GM23338 (cell line): Measurements from ENCODE around the gene TRPM3. TPM values are rescaled to one million over a fixed set of nuclear protein-coding genes. Genes with fewer than 3 reads are reported as not detected.

Experiments
- ATAC-seq: fragments of 200-7000 bp; cut with Tn5 transposase; 3 replicates; pipeline ENCODE4 v1.9.1; 2020
- DNase-seq: peaks from one replicate; pipeline ENCODE4 v3.0.0-alpha.2; 2015; ENCODE audit warnings: low spot score
- H2AFZ ChIP-seq: fragments of 200-600 bp; sonication (generic); 2 replicates; pipeline ENCODE4 v1.8.0; 2016; ENCODE audit warnings: antibody characterized with exemption, mild to moderate bottlenecking, moderate library complexity
- H3F3A ChIP-seq: fragments of 200-600 bp; sonication (generic); replicated peaks from 2 replicates; pipeline ENCODE4 v1.8.0; 2017; ENCODE audit warnings: antibody characterized with exemption, mixed run types, low read depth
- H3K27ac ChIP-seq: fragments of 200-600 bp; sonication (generic); 2 replicates; pipeline ENCODE4 v1.6.1; 2016; ENCODE audit warnings: low read depth
- H3K27me3 ChIP-seq: fragments of 200-600 bp; sonication (generic); 2 replicates; pipeline ENCODE4 v1.8.0; 2016; ENCODE audit warnings: mild to moderate bottlenecking, mixed run types, moderate library complexity; ENCODE audit not compliant: insufficient read depth
- H3K36me3 ChIP-seq: fragments of 200-600 bp; sonication (generic); 2 replicates; pipeline ENCODE4 v1.8.0; 2016; ENCODE audit warnings: mild to moderate bottlenecking; ENCODE audit not compliant: insufficient read depth
- H3K4me1 ChIP-seq: fragments of 200-600 bp; sonication (generic); 2 replicates; pipeline ENCODE4 v1.8.0; 2016; ENCODE audit warnings: mild to moderate bottlenecking, moderate library complexity; ENCODE audit not compliant: insufficient read depth
- H3K4me2 ChIP-seq: fragments of 200-600 bp; sonication (generic); 2 replicates; pipeline ENCODE4 v1.7.1; 2017; ENCODE audit warnings: mixed run types
- H3K4me3 ChIP-seq: fragments of 200-600 bp; sonication (generic); 2 replicates; pipeline ENCODE4 v1.6.1; 2016; ENCODE audit warnings: mixed run types
- H3K79me2 ChIP-seq: fragments of 200-600 bp; sonication (generic); replicated peaks from 2 replicates; pipeline ENCODE4 v1.8.0; 2017; ENCODE audit warnings: mild to moderate bottlenecking; ENCODE audit not compliant: insufficient read depth
- H3K9me2 ChIP-seq: fragments of 200-600 bp; sonication (generic); 2 replicates; pipeline ENCODE4 v1.8.0; 2017; ENCODE audit not compliant: insufficient read depth
- H4K20me1 ChIP-seq: fragments of 200-600 bp; sonication (generic); replicated peaks from 2 replicates; pipeline ENCODE4 v1.8.0; 2017; ENCODE audit warnings: mild to moderate bottlenecking; ENCODE audit not compliant: insufficient read depth
- H3K27ac Mint-ChIP-seq: 2 replicates; pipeline ENCODE4 v1.8.0; 2020; ENCODE audit warnings: inconsistent platforms, mild to moderate bottlenecking, moderate library complexity, mixed read lengths
- H3K27me3 Mint-ChIP-seq: 3 replicates; pipeline ENCODE4 v1.8.0; 2022; ENCODE audit warnings: low read depth, mild to moderate bottlenecking, moderate library complexity, mixed read lengths, inconsistent platforms; ENCODE audit not compliant: insufficient read depth, poor library complexity
- H3K36me3 Mint-ChIP-seq: 3 replicates; pipeline ENCODE4 v1.8.0; 2021; ENCODE audit warnings: low read depth, mild to moderate bottlenecking, inconsistent platforms, moderate library complexity, mixed read lengths
- H3K4me1 Mint-ChIP-seq: 3 replicates; pipeline ENCODE4 v1.8.0; 2020; ENCODE audit warnings: mild to moderate bottlenecking, inconsistent platforms, mixed read lengths
- H3K4me3 Mint-ChIP-seq: 3 replicates; pipeline ENCODE4 v1.8.0; 2021; ENCODE audit warnings: moderate library complexity, mild to moderate bottlenecking, inconsistent platforms, mixed read lengths
- H3K9me3 Mint-ChIP-seq: 3 replicates; pipeline ENCODE4 v1.8.0; 2020; ENCODE audit warnings: moderate library complexity, mild to moderate bottlenecking, inconsistent platforms, mixed read lengths
- POLR2AphosphoS5 ChIP-seq: IDR thresholded peaks from 2 replicates; pipeline ENCODE4 v1.6.1; 2016; ENCODE audit warnings: antibody characterized with exemption, low read depth
- ZNF114 ChIP-seq: fragments of 250-450 bp; sonication (Bioruptor Pico); IDR thresholded peaks from 2 replicates; pipeline ENCODE4 v1.5.0; 2020; ENCODE audit warnings: mild to moderate bottlenecking, moderate library complexity
- ZNF331 ChIP-seq: fragments of 250-450 bp; sonication (Bioruptor Pico); IDR thresholded peaks from 2 replicates; pipeline ENCODE4 v1.5.0; 2020; ENCODE audit warnings: low read depth, mild to moderate bottlenecking, moderate library complexity
- polyA plus RNA-seq: library from polyadenylated mRNA; unstranded; fragments of >200 nt; fragmentation: Nextera tagmentation; extraction: Ambion mirVana; gene quantifications from 2 replicates; pipeline ENCODE4 v1.2.1, GENCODE V29; 2016
- total RNA-seq: library from RNA; depleted of rRNA; stranded (reverse); fragments of >200 nt; shearing (Covaris generic); gene quantifications from 2 replicates; pipeline ENCODE4 v1.2.3, GENCODE V29; 2014
- TF ChIP-seq, protein P1 (sequence below): IDR thresholded peaks from one replicate; pipeline ENCODE4 v1.6.1; 2018; ENCODE audit warnings: antibody characterized with exemption; ENCODE audit not compliant: unreplicated experiment
- TF ChIP-seq, protein P2 (sequence below), 2 experiments: fragments of 200-600 bp in 1 of 2; sonication (generic) in 1 of 2; conservative IDR thresholded peaks; 2 replicates each; pipeline versions ENCODE4 v1.5.1 to v1.6.1; 2016 to 2017; ENCODE audit warnings: antibody characterized with exemption in 2 of 2, low read depth in 2 of 2, mild to moderate bottlenecking in 2 of 2, moderate library complexity in 1 of 2
- TF ChIP-seq, protein P3 (sequence below): fragments of 250-450 bp; sonication (Bioruptor Pico); IDR thresholded peaks from 2 replicates; pipeline ENCODE4 v1.5.0; 2020; ENCODE audit warnings: mild to moderate bottlenecking, moderate library complexity

Gene TRPM3
- total and polyA plus RNA-seq, 2 experiments from 2014 or later: 2.8 to 8.2 TPM

DNA sequence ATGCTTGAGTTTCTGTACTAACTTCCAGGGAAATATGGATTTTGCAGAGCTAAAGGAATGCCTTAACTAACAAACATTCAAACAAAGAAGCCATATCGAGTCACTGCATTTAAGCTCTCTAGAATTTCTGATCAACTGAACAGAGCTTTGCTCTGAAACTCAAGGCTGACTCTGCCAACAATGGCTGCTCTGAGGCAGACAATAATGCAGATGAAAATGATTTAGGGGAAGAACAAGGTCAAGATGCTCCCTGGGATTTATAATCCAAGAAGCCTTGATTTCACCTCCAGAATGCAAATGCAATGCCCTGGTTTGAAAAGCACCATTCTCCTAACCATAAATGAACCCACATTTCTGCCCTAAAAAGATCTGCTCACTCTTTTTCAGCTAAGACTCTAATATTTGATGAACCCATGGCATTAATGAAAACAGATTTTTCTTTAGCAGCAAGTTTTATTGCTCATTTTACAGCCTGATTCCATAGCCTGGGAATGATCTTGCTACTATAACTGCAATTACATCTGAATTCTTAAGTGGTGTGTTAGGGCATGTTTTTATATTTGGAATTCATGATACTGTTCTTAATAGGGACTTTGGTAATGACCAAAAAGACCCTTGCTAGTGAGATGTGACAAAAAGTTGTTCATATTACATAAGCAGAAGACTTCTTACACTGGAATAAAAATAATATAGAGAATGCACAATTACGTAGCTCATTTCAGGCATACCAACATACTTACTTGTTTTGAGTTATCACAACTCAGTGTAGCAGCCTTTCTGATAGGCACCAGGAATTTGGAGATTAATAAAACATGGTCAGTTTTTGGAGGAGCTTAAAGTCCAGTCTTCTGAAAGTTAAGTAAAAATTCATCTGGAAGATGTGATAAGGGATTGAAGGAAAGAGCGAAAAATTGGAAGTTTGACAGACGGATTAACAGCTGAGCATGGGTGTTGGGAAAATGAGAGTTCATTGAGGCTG, 169.4 kb downstream of the TRPM3 start:
- no peak overlapping the region for H2AFZ ChIP-seq
- TF ChIP-seq ZNF114: no peak
- TF ChIP-seq, protein P1, sequence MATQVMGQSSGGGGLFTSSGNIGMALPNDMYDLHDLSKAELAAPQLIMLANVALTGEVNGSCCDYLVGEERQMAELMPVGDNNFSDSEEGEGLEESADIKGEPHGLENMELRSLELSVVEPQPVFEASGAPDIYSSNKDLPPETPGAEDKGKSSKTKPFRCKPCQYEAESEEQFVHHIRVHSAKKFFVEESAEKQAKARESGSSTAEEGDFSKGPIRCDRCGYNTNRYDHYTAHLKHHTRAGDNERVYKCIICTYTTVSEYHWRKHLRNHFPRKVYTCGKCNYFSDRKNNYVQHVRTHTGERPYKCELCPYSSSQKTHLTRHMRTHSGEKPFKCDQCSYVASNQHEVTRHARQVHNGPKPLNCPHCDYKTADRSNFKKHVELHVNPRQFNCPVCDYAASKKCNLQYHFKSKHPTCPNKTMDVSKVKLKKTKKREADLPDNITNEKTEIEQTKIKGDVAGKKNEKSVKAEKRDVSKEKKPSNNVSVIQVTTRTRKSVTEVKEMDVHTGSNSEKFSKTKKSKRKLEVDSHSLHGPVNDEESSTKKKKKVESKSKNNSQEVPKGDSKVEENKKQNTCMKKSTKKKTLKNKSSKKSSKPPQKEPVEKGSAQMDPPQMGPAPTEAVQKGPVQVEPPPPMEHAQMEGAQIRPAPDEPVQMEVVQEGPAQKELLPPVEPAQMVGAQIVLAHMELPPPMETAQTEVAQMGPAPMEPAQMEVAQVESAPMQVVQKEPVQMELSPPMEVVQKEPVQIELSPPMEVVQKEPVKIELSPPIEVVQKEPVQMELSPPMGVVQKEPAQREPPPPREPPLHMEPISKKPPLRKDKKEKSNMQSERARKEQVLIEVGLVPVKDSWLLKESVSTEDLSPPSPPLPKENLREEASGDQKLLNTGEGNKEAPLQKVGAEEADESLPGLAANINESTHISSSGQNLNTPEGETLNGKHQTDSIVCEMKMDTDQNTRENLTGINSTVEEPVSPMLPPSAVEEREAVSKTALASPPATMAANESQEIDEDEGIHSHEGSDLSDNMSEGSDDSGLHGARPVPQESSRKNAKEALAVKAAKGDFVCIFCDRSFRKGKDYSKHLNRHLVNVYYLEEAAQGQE: no peak
- TF ChIP-seq, protein P2, sequence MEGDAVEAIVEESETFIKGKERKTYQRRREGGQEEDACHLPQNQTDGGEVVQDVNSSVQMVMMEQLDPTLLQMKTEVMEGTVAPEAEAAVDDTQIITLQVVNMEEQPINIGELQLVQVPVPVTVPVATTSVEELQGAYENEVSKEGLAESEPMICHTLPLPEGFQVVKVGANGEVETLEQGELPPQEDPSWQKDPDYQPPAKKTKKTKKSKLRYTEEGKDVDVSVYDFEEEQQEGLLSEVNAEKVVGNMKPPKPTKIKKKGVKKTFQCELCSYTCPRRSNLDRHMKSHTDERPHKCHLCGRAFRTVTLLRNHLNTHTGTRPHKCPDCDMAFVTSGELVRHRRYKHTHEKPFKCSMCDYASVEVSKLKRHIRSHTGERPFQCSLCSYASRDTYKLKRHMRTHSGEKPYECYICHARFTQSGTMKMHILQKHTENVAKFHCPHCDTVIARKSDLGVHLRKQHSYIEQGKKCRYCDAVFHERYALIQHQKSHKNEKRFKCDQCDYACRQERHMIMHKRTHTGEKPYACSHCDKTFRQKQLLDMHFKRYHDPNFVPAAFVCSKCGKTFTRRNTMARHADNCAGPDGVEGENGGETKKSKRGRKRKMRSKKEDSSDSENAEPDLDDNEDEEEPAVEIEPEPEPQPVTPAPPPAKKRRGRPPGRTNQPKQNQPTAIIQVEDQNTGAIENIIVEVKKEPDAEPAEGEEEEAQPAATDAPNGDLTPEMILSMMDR (conservative IDR thresholded peaks at IDR 0.05; ENCODE audit: low read depth in 2 of 2): no peak
- no peak for TF ChIP-seq POLR2AphosphoS5
- TF ChIP-seq ZNF331: no peak
- TF ChIP-seq, protein P3, sequence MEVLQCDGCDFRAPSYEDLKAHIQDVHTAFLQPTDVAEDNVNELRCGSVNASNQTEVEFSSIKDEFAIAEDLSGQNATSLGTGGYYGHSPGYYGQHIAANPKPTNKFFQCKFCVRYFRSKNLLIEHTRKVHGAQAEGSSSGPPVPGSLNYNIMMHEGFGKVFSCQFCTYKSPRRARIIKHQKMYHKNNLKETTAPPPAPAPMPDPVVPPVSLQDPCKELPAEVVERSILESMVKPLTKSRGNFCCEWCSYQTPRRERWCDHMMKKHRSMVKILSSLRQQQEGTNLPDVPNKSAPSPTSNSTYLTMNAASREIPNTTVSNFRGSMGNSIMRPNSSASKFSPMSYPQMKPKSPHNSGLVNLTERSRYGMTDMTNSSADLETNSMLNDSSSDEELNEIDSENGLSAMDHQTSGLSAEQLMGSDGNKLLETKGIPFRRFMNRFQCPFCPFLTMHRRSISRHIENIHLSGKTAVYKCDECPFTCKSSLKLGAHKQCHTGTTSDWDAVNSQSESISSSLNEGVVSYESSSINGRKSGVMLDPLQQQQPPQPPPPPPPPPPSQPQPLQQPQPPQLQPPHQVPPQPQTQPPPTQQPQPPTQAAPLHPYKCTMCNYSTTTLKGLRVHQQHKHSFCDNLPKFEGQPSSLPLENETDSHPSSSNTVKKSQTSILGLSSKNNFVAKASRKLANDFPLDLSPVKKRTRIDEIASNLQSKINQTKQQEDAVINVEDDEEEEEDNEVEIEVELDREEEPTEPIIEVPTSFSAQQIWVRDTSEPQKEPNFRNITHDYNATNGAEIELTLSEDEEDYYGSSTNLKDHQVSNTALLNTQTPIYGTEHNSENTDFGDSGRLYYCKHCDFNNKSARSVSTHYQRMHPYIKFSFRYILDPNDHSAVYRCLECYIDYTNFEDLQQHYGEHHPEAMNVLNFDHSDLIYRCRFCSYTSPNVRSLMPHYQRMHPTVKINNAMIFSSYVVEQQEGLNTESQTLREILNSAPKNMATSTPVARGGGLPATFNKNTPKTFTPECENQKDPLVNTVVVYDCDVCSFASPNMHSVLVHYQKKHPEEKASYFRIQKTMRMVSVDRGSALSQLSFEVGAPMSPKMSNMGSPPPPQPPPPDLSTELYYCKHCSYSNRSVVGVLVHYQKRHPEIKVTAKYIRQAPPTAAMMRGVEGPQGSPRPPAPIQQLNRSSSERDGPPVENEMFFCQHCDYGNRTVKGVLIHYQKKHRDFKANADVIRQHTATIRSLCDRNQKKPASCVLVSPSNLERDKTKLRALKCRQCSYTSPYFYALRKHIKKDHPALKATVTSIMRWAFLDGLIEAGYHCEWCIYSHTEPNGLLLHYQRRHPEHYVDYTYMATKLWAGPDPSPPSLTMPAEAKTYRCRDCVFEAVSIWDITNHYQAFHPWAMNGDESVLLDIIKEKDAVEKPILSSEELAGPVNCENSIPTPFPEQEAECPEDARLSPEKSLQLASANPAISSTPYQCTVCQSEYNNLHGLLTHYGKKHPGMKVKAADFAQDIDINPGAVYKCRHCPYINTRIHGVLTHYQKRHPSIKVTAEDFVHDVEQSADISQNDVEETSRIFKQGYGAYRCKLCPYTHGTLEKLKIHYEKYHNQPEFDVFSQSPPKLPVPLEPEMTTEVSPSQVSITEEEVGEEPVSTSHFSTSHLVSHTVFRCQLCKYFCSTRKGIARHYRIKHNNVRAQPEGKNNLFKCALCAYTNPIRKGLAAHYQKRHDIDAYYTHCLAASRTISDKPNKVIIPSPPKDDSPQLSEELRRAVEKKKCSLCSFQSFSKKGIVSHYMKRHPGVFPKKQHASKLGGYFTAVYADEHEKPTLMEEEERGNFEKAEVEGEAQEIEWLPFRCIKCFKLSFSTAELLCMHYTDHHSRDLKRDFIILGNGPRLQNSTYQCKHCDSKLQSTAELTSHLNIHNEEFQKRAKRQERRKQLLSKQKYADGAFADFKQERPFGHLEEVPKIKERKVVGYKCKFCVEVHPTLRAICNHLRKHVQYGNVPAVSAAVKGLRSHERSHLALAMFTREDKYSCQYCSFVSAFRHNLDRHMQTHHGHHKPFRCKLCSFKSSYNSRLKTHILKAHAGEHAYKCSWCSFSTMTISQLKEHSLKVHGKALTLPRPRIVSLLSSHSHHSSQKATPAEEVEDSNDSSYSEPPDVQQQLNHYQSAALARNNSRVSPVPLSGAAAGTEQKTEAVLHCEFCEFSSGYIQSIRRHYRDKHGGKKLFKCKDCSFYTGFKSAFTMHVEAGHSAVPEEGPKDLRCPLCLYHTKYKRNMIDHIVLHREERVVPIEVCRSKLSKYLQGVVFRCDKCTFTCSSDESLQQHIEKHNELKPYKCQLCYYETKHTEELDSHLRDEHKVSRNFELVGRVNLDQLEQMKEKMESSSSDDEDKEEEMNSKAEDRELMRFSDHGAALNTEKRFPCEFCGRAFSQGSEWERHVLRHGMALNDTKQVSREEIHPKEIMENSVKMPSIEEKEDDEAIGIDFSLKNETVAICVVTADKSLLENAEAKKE (CRISPR knock-in tag): no peak

More for the DNA sequence above, 169.4 kb downstream of the TRPM3 start:
- Histone ChIP-seq H3K27ac (no peak overlapping the region), H3F3A (no peaks in the 10 kb centered on the region), H3K9me2 (peaks cover 4% of the 10 kb centered on the region; the same call in 1 of the 2 replicates), H3K27me3 (no peaks in the 10 kb centered on the region), H3K4me2 (no peak overlapping the region), H4K20me1 (no peaks in the 10 kb centered on the region), H3K36me3 (no peaks in the 10 kb centered on the region), H3K79me2 (no peaks in the 10 kb centered on the region), H3K4me3 (no peak overlapping the region), H3K4me1 (peaks cover 6% of the 10 kb centered on the region)
- Mint-ChIP-seq H3K4me3 (no peak overlapping the region), H3K9me3 (no peaks in the 10 kb centered on the region), H3K4me1 (peaks cover 25% of the 10 kb centered on the region), H3K36me3 (no peaks in the 10 kb centered on the region), H3K27me3 (peaks cover 3% of the 10 kb centered on the region), H3K27ac (no peak overlapping the region)
- DNase-seq (no peak), ATAC-seq (no peak)
